ENCODE measurements around the gene B3GNT8. TPM values are rescaled to one million over a fixed set of nuclear protein-coding genes. Genes with fewer than 3 reads are reported as not detected.
"Not testable (repeated sequence)": the region's sequence is repeated elsewhere in the genome, so short reads cannot be mapped to it uniquely, and the experiment has no call there.

Gene B3GNT8
- total RNA-seq, 1 donor from 2014 or later: 2.1 TPM

DNA sequence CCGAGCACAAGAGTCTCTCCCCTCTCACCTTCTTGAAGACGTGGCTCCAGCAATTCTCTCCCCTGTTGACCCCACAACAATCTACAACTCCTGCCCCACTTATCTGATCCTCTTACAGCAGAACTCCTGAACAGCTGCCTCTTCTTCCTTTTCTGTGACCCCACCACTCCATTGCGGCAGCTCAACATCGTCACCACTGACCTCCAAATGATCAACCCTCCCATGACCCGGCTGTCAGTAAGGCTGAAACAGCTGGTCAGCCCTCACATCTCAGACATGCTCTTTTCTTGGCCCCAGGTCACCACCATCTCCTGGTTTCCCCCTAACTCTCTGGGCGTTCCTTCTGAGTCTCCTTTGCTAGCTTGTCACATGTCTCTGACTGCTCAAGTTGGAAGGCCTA lies 31.8 kb downstream of the B3GNT8 start:
- DNase-seq (ENCODE audit: low read depth, low spot score): no peak

DNA sequence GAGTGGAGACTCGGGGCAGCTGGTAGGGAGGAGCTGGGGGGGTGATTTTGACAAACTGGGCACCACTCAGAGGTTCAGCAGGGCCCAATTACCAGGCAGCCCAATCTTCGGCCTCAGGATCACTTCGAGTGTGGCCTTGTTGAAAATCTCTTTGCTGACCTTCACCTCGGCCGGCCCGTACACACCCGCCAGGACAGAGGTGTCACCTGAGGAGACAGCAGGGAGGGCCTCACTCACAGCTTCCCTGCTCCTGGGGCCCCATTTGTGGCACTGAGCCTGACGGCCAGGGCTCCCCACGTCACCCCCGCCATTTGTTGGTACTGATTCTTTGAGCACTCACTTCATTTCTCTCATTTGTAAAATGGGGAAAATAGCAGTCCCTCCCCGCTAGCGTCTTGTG lies 34.4 kb downstream of the B3GNT8 start:
- DNase-seq (ENCODE audit: low read depth, low spot score): no peak

DNA sequence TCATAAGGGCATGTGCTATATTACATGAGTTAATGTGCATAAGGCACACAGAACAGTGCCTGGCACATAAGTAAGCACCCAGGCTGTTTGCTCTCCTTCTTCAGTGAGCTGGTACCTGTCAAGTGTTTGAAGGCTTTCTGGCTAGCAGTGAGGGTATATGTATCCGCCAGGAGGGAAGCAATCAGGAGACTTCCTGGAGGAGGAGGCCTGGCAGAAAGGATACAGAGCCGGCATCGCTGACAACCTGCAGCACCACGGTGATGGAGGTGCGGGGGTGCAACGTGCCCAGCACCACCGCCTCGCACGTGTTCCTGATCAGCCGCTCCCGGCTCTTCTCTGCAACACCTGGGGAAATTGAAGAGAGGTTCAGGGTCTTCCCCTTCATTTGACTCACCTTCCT lies 35.6 kb downstream of the B3GNT8 start:
- DNase-seq (ENCODE audit: low read depth, low spot score): no peak

DNA sequence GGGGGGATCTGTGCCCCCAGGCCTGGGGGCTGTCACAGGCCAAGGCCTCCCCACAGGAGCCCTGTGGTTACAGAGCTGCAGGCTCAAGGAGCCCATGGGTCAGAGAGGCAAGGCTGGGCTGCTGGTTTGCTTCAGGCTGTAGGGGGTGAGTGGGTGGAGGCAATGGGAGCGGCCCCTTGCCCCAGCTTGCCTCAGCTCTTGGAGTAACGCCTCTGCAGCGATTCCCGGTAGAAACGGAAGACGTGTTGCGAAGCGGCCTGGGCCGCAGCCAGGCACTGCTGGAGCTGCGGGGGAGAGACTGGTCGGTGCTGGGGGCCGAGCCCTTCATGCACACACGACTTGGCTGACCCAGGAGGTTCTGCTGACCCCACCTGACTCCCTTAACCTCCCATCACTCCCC lies 40.7 kb downstream of the B3GNT8 start:
- no peak for DNase-seq (ENCODE audit: low read depth, low spot score)

DNA sequence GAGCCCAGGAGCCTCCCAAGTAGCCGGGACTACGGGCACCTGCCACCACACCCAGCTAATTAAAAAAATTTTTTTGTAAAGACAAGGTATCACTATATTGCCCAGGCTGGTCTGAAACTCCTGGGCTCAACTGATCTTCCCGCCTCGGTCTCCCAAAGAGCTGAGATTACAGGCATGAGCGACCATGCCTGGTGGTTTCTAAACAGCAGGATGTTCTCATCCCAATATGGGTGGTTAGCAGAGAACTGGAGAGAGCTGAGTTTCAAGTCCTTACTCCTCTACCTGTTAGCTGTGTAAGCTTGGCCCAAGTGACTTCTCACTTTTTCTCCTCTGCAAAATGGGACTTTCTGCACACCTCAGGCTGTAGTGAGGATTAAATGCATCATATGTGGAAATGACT lies 42.8 kb downstream of the B3GNT8 start:
- no peak for DNase-seq (ENCODE audit: low read depth, low spot score)

DNA sequence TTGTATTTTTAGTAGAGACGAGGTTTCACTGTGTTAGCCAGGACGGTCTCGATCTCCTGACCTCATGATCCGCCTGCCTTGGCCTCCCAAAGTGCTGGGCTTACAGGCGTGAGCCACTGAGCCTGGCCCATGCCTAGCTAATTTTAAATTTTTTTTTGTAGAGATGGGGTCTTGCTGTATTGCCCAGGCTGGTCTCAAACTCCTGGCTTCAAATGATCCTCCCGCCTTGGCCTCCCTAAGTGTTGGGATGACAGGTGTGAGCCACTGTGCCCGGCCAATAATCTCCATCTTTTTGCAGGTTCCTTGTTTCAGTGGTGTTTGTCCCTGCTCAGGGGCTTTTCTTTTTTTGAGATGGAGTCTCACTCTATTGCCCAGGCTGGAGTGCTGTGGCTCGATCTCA lies 45.6 kb downstream of the B3GNT8 start:
- not testable (repeated sequence) for DNase-seq (ENCODE audit: low read depth, low spot score)

DNA sequence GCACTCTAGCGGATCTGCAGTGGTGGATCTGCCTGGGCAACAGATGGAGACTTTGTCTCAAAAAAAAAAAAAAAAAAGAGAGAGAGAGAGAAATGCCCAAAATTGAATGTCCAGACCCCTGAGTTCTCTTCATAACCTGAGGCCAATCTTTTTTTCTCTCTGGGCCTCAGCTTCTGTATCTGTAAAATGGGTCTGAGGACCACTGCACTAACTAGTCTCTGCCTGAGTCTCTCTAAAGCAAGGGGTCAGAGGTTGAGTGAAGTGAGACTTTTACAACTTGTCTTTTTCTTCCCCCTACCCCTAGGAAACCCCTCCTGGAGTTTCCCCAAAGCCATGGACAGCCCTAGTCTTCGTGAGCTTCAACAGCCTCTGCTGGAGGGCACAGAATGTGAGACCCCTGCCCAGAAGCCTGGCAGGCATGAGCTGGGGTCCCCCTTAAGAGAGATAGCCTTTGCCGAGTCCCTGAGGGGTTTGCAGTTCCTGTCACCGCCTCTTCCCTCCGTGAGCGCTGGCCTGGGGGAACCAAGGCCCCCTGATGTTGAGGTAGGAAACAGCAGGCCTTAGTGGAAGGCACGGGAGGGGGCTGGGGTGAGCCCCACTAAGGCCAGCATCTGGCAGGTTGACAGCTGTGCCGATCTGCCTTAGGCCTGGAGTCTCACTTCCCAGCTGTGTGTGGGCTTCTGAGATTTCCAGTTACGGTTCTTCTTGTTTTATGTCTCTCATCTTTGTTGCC lies 49.0 kb downstream of the B3GNT8 start:
- no peak for DNase-seq (ENCODE audit: low read depth, low spot score)

DNA sequence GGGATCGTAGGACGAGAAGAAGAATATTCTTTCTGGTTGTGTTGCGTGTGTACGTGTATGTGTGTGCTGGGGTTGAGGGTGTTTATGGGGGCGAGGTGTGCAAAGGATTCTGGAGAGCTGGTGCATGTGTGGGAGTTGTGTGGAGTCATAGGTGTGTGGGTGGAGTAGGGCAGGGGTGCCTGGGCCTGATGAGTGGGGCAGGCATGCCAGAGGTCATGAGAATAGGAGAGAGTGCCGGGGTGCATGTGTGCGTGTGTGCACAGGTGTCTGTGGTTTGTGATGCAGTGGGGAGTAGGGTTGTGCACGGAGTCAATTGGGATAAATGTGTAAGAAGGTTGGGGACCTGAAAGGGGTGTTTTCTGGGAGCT lies 50.2 kb downstream of the B3GNT8 start:
- no peak for DNase-seq (ENCODE audit: low read depth, low spot score)

DNA sequence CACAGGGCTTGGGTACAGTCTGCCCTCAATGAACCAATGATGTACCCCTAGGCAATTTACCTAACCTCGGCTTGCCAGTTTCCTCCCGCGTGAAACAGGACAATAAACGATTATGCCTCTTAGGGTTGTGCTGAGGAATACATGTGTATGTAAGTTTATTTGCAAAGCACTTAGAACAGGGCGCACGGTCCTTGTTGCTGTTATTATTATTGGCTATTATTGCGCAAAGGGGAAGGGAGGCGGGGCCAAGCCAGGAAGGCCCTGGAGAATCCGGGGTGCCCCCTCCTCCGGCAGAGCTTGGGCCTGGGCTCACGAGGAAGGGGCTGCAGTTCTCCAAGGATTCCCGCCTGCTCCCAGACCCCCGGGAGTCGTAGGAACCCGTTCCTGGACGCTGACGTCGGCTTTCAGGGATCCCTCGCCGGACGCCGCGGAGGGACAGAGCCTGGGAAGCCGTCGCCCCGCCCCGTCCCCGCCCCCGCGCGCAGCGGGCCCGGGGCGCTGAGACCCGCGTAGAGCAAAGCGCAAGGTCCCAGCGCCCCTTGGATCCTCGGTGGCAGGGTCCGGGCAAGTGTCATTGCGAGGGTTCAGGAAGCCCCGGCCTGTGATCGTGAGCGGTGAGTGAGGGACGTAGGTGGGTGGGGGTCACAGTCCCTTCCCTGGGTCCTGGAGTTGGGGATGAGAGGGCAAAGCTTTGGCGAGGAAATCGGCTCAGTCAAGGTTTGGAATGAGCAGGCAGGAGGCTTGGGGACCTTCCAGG lies 50.8 kb downstream of the B3GNT8 start, which contains the start of gene TMEM91:
Gene TMEM91, plus strand, starts transcription at position 293 of the 757 bp plus-strand sequence. CDS start 1,777 bp downstream, outside the sequence.
- no peak for DNase-seq (ENCODE audit: low read depth, low spot score)

Other genes with a start within 250 kb of the B3GNT8 start
- under 0.01 and 0.32 TPM in 2 replicates for gene CYP2S1, start 234.2 kb downstream of the B3GNT8 start, total RNA-seq
- 177 and 238 TPM in 2 replicates for gene AXL, start 208.2 kb downstream of the B3GNT8 start, total RNA-seq
- gene HNRNPUL1, start 163.0 kb downstream of the B3GNT8 start, total RNA-seq: 76.9 and 85.7 TPM in 2 replicates
- gene CCDC97, start 117.2 kb downstream of the B3GNT8 start, total RNA-seq: 6.1 and 9.1 TPM in 2 replicates
- 18.2 and 18.9 TPM in 2 replicates for gene TGFB1, start 73.5 kb downstream of the B3GNT8 start, total RNA-seq
- 7.4 and 10.4 TPM in 2 replicates for gene B9D2, start 63.2 kb downstream of the B3GNT8 start, total RNA-seq
- 5.2 and 8.1 TPM in 2 replicates for gene TMEM91, start 50.8 kb downstream of the B3GNT8 start, total RNA-seq
- gene EXOSC5, start 30.0 kb downstream of the B3GNT8 start, total RNA-seq: 15.7 and 16.2 TPM in 2 replicates
- gene BCKDHA, start 29.6 kb downstream of the B3GNT8 start, total RNA-seq: 33.8 and 74.5 TPM in 2 replicates
- 54.1 and 56.2 TPM in 2 replicates for gene DMAC2, start 12.5 kb upstream of the B3GNT8 start, total RNA-seq
- not detected in 2 replicates for gene ERICH4, start 15.8 kb upstream of the B3GNT8 start, total RNA-seq
- 0.11 and 0.73 TPM in 2 replicates for gene CEACAM21, start 148.8 kb upstream of the B3GNT8 start, total RNA-seq
- not detected in 2 replicates for gene CEACAM4, start 199.7 kb upstream of the B3GNT8 start, total RNA-seq

Data from pulmonary artery endothelial cell (primary cell).